Stimulated activated CD8-positive, alpha-beta memory T cell treated with anti-CD3 and anti-CD28 coated beads, Interleukin-15, amount 100 ng/mL, for 24 hours (primary cell): ENCODE results near the gene MARCOL.
"Not testable (repeated sequence)": the region's sequence is repeated elsewhere in the genome, so short reads cannot be mapped to it uniquely, and the experiment has no call there.

Experiments
- DNase-seq: peaks from one replicate; pipeline ENCODE4 v3.0.0-alpha.2; 2020; ENCODE audit warnings: low read depth

The MARCOL gene

DNA sequence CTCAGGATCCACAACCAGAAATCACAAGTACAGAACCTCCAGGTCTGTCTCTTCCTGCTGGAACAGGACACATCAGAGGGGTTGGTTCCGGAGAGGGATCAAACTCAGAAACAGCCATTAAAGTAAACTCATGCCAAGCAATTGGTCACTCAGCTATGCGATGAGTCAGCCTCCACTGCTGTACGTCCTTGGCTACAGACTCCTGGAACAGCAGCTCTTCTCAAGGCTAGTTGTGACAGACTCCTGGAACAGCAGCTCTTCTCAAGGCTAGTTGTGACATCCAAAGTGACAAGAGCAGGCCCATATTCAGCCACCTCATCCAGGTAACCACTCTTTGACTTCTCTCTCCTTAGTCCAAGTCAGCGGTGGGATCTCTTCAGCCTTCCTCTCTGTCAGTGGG lies 30.2 kb downstream of the MARCOL start, which contains the start of gene SPINK13:
Gene SPINK13 (plus strand): TSS at position 229 of the 400 bp plus-strand sequence. CDS start 1,279 bp downstream, outside the sequence.
- no peak for DNase-seq

DNA sequence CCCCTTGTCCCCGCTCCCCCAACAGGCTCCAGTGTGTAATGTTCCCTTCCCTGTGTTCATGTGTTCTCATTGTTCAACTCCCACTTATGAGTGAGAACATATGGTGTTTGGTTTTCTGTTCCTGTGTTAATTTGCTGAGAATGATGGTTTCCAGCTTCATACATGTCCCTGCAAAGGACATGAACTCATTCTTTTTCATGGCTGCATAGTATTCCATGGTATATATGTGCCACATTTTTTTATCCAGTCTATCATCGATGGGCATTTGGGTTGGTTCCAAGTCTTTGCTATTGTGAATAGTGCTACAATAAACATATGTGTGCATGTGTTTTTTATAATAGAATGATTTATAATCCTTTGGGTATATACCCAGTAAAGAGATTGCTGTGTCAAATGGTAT lies 36.8 kb downstream of the MARCOL start:
- DNase-seq = not testable (repeated sequence)

GRCh38 chr5:148280893-148281292 lies 42.6 kb downstream of the MARCOL start:
- not testable (repeated sequence) for DNase-seq

DNA sequence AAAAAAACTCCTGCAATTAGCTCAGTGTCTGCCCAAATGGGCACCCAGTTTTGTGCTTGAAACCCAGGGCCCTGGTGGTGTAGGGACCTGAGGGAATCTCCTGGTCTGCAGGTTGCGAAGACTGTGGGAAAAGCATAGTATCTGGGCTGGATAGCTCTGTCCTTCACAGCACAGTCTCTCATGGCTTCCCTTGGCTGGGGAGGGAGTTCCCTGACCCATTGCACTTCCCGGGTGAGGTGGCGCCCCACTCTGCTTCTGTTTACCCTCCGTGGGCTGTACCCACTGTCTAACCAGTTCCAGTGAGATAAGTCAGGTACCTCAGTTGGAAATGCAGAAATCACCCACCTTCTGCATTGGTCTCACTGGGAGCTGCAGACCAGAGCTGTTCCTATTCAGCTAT lies 43.0 kb downstream of the MARCOL start:
- DNase-seq = not testable (repeated sequence)

DNA sequence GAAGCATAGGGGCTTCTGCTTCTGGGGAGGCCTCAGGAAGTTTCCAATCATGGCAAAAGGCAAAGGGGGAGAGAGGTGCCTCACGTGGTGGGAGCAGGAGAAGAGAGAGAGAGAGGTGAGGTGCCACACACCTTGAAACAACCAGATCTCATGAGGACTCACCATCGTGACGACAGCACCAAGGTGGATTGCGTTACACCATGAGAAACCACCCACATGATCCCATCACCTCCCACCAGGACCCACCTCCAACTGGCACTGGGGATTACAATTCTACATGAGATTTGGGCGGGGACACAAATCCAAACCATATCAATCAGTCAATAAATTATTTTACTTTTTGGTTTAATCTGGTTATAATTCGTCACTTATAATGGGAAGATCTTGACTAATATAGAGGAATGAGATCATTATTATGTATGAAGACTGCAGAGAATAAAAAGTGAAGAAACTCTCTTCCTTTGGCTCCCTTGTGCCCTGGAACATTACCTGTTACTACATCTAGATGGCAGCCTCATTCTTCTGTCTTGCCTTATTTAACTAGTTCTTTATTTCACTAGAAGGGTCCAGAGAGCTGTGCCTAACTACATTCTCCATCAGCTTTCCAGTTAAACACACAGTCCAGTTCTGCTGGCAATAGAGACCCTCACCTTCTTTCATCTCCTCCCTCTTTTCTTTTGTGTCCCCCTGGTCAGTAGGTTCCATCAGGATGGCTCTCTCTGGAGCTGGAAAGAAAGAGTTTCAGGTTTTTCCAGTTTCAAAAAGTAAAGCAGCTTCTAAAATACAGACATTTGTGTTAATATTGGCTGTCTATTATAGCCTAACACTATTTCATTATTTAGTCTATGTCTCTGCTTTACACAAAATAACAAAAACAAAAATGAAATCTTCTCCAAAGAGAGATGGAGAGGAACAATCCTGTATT lies 52.2 kb downstream of the MARCOL start:
- DNase-seq = no peak
